HG03460 (cell line): ENCODE data around the gene NLE1.
"Not testable (repeated sequence)": the region's sequence is repeated elsewhere in the genome, so short reads cannot be mapped to it uniquely, and the experiment has no call there.

Source experiments
- ATAC-seq: cut with Tn5 transposase; IDR thresholded peaks from one replicate; pipeline ENCODE4 v1.9.1; 2021; ENCODE audit not compliant: unreplicated experiment

The NLE1 gene

DNA sequence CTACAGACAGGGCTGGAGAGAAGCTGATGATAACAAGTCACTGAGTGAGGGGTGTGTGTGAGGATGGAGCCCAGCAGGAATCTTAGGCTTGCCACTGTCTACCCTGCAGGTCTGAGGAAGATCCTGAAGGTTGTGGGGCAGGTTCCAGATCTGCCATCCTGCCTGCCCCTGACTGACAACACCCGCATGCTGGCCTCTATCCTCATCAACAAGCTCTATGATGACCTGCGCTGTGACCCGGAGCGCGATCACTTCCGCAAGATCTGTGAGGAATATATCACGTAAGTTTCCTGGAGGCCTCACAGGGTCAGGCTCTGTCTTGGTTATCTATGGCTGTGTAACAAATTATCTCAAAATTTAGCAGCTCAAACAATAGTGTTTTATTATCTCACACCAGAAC lies 21.8 kb upstream of the NLE1 start:
- ATAC-seq: no peak

DNA sequence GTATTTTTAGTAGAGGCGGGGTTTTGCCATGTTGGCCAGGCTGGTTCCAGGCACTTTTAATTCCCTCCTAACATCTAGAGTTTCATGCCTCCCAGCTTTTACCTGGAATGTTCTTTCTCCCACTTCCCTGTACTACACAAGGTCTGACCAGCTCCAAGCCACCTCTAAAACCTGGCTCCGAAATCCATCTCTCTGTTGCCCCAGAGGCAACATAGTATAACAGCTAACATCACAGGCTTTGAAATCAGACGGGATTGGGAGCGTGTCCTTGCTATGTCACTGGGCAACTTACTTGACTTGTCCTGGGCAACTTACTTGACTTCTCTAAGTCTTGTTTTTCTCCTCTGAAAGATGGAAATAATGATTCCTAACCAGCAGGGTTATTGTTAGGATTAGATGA lies 20.7 kb upstream of the NLE1 start:
- no peak for ATAC-seq

DNA sequence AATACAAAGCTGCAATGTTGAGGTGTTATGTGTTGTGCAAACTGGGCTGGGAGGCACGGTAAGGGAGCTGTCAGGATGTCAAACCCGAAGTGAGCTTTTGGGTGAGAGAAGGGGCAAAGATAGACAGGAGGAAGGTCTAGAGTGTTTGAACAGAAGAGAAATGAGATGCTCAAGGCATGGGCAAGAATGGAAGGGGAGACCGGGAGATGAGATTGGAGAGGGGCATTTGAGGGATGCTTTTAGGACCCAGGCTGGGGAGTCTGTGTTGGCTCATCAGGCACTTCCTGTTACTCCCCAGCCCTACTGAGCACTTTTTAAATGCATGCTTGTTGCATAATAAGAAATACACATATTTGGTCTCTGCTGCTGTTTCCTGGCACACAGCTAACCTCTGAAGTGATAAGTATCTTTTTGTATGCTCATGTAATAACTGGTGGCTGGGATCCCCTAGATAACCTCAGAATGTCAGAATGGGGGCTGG lies 19.2 kb upstream of the NLE1 start:
- no peak for ATAC-seq

DNA sequence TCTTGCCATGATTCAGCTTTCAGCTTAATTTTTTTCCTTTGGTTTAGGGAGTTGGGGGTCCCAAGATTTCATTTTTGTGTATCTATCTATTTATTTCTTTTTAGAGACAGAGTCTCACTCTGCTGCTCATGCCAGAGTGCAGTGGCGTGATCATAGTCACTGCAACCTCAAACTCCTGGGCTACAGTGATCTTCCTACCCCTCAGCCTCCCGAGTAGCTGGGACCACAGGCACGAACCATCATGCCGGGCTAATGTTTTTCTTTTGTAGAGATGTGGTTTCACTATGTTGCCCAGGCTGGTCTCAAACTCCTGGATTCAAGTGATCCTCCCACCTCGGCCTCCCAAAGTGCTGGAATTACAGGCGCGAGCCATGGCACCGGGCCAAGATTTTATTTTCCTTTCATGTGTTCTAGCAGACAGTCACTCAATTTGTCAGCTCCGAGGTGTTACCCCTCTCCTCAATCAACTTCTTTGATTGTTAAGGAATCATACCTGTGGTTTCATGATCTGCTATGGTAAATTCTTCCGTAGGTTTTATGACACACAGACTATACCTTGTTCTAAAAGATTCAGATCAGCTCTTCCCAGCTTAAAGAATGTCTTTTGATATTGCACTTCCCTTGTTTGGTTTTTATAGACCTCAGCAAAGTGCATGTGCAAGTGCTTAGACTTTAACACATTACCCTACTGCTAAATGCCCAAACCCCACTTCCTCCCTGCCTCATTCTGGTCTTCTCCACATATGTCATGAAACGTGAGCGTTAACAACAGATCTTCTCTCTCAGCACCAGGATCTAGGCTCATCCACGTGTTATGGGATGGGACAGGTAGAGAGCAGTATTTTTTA lies 18.5 kb upstream of the NLE1 start:
- ATAC-seq: no peak

DNA sequence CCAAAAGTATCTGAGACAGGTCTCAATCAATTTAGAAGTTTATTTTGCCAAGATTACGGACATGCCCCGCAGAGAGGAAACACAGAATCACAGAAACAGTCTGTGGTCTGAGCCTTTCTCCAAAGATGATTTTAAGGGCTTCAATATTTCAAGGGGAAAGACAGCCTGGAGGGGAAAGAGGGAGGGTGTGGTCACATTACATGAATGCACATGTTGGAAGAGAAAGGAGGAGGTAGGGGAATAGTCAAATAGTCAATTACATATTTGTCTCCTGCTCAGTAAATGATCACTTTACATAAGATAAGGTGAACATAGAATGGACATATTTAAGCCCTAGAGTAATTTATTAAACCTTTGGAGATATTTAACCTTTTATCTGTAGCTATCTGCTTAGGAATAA lies 17.8 kb upstream of the NLE1 start:
- no peak for ATAC-seq

DNA sequence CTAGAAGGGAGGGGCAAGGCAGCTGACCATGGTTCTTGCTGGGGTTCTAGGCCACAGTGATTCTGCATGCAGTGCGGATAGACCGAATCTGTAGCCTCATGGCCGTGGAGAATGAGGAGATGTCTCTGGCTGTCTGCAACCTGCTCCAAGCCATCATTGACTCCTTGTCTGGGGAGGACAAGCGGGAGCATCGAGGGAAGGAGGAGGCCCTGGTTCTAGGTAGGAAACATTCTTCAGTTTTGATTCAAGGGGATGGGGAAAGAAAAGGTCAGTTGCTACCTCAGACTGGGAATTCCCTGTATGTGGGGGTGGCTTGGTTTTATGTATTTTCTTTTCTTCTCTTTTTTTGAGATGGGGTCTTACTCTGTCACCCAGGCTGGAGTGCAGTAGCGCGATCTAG lies 13.1 kb upstream of the NLE1 start:
- ATAC-seq: no peak

DNA sequence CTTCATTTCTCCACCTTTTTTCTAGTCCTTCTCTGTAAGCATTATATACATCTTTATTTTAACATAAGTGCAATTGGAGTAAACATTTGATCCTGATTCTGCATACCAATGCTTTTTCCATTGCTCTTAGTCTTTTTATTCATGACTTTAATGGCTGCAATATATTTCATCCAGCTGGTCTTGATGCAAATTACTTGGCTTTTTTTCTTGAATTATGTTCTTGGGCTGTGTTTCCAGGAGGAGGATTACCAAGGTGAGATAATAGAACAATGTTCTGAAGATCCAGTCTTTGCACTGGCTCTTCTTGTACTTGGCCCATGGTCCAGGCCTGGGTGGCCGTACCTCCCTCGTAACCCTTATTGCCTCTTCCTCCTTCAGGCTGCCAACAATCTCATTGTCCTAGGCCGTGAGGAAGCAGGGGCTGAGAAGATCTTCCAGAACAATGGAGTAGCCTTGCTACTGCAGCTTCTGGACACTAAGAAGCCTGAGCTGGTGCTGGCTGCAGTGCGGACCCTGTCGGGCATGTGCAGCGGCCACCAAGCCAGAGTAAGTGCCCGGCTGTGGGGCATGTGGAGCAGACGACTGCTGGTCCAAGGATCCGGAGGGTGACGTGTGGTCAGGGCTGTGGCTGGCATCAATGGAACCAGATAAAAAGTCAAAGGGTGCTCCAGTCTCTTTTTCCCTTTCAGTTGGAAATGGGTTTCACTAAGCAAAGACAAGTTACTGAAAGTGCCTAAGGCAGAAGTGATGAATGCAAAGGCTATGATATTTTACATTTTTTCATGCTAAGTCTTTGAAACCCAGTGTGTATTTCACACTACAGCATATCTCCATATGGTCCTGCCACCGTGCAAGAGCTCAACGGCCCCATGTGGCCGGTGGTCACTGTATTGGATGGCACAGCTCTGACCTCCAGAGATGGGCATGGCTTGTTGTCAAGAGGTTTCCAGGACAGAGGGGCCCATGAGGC lies 12.4 kb upstream of the NLE1 start:
- ATAC-seq: no peak

DNA sequence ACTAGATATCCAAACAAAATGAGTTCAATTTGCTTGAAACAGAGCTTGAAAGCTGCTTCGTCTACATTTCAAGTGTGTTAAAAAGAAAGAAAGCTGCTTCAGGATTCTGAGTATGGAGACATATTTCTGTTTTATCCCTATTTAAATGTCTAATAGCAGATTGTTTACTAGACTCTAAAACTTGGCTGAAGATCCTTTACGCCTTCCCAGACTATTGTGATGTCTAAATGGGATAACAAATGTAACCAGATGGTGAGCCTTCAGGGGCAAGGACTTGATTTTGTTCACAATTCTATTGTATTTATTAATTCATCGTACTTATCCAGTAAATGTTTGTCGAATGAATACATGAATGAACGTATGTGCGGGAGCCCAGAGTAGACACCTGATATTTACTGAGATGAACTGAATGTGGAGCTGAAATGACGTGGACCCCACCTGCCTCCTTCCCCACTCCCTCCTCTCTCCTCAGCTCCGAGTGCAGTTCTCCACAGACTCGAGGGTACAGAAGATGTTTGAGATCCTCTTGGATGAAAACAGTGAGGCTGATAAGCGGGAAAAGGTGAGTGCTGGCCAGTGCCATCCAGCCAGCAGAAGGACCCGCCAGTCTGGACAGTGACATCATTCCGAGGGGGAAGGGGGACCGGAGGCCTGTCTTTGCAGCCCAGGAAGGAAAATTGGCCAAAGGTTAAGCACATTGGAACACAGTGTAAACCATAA lies 10.5 kb upstream of the NLE1 start:
- ATAC-seq: no peak

DNA sequence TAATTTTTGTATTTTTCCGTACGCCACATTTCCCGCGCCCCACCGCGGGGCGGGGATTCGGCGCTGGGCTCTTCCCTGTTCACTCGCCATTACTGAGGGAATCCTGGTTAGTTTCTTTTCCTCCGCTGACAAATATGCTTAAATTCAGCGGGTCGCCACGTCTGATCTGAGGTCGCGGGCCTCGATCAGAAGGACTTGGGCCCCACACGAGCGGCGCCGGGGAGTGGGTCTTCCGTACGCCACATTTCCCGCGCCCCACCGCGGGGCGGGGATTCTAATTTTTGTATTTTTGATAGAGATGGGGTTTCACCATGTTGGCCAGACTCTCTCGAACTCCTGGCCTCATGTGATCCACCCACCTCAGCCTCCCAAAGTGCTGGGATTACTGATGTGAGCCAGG lies 9.0 kb upstream of the NLE1 start:
- ATAC-seq: not testable (repeated sequence)

DNA sequence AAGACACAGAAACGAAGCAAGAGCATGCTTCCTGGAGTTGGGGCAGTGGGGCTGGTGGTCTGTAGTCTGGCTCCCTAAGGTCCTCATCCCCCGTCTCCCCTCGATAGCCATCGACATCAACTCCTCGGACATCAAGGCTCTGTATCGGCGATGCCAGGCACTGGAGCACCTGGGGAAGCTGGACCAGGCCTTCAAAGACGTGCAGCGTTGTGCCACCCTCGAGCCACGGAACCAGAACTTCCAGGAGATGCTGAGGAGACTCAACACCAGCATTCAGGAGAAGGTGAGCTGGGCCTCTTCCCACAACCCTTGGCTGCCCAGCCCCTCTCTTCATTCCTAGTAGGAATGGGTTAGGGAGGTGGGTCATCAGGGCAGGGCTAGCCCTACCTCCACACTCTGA lies 7.8 kb upstream of the NLE1 start:
- ATAC-seq: no peak

DNA sequence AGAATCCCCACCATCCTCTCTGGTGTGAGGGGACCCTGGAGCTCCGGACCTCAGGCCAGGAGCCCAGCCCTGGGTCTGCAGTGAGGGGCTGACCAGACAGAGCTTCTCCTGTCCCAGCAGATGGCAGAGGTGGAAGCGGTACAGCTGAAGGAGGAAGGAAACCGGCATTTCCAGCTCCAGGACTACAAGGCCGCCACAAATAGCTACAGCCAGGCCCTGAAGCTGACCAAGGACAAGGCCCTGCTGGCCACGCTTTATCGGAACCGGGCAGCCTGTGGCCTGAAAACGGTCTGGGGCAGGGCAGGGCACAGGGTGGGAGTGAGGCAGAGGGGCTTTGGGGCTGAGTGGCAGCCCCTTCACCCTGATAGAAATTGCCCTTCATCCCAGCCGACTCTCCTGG lies 6.0 kb upstream of the NLE1 start:
- no peak for ATAC-seq

DNA sequence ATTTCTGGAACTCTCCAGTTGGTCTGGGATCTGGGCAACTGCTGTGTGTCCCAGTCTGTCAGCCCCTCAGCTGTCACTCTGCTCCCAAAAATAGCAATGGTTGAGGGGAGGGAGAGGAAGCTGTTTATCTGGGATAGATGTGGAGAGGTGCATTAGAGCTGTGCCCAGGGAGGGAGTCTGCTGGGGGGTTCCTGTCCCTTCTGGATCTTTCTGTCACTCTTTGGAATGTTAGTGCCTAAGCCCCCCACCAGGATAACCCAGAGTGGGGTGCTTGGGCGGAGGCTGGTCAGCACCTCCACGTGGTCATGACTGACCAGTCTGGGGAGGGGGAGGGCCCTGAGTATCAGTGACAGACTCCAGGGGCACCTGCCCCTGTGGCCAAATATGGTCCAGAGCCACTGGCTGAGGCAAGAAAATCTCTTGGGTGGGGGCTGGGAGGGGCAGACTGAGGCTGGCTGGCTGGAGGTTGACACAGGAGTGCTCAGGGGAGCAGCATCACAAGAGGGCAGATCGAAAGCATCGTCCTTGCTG lies 5.3 kb upstream of the NLE1 start, which contains the start of gene UNC45B:
TSS of gene UNC45B (plus strand) at position 443 of the 531 bp plus-strand sequence. CDS start 447 bp downstream, outside the sequence.
- ATAC-seq: no peak

DNA sequence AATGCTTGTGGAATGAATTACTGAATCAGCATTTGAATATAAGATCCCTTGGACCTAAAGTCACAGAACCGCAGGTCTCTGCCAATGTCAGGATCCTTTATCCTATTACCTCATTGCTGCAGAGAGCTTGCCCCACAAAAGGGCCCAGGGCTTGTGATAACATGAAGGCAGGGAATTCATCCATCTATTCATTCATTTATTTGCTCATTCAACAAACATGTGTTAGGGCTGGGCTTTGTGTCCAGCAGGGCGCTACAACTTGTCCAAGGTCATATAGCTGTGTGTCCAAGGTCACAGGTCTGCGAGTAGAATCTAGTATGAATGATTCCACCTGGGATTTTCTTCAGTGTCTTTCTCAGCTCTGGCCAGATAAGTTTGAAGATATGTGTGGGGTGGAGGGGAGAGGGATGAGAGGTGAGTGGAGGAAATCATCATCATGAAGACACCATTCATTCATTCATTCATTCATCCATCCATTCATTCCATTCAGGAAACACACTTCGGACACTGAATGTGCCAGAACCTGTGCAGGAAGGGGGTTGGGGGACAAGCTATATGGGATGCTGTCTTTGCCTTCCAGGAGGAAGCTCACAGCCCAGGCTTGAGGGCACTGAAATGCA lies 4.2 kb upstream of the NLE1 start:
- ATAC-seq: no peak

DNA sequence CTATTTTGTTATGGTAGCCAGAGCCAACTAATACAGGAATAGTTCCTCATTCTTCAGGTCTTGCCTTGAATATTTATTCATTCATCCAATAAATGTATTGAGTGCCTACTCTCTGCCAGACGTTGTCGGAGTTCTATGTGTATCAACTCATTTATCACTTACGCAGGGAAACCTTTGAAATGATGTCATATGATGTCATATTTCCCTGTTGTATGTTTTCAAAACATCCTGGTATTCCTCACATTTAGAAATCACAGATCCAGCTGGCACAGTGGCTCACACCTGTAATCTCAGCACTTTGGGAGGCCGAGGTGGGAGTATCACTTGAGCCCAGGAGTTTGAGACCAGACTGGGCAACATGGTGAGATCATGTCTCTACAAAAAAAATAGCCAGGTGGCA lies 2.7 kb upstream of the NLE1 start:
- no peak for ATAC-seq

DNA sequence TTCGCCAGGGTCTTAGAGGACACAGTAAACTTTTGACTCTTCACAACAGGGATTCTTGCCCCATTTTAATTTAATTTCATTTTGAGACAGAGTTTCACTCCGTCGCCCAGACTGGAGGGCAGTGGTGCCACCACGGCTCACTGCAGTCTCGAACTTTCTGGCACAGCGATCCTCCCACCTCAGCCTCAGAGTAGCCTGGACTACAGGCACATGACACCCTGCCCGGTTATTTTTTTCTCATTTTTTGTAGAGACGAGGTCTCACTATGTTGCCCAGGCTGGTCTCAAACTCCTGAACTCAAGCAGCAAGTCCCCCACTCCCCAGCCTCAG lies 329 bp upstream of the NLE1 start:
- no peak for ATAC-seq

DNA sequence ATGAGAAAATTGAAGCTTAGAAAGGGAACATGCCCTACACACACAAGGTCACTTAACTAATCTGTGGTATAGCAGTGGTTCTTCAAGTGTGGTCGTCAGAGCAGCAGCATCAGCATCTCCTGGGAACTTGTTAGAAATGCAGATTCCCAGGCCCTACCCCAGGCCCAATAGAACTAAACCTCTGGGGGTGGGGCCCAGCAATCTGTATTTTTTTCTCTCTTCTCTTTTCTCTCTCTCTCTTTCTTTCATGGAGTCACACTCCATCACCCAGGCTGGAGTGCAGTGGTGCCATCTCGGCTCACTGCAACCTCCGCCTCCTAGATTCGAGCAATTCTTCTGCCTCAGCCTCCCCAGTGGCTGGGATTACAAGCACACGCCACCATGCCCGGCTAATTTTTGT lies 3.9 kb downstream of the NLE1 start:
- no peak for ATAC-seq

DNA sequence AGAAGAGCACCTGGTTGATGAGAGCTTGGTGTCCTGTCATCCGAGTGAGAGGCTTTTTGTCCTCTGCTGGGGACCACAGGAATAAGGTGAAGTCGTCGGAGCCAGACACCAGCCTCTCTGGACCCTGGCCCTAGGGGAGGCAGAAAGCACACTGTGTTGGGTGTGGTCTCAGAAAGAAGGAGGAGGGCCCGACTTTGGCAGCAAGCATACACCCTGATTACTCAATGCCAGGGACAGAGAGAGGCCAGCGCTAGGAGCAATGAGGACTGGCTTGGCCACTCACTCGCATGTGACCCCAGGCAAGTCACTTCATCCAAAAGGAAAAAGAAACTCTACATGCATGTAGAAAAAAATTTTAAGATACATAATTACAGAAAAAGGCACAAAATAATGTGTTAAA lies 6.8 kb downstream of the NLE1 start:
- no peak for ATAC-seq

DNA sequence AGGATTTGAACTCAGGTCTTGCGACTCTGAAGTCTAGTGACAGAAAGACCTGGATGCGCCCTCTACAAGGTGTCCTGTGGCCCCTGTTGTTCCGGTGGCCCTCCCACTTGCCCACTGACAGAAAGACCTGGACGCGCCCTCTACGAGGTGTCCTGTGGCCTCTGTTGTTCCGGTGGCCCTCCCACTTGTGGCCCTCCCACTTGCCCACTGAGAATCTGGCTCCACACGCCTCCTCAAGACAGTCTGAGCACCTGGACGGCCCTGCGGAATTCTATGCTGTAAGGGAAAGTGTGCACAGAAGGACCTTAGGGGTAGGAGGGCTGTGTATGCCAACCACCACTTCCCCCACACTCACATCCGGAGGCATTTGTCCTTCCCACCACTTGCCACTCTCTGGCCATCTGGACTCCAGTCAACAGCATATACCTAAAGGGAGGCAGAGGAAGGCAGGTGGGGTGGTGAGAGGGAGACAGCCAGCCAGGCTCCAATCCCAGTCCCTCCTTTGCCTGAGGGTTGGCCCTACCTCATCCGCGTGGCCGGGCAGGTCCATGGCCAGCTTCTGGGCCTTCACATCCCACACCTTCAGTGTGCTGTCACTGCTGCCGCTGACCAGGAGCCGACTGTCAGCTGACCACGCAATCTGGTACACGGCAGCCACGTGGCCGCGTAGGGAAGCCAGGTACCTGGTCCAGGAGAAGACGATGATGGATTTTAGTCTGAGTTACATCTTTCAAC lies 9.1 kb downstream of the NLE1 start:
- no peak for ATAC-seq

DNA sequence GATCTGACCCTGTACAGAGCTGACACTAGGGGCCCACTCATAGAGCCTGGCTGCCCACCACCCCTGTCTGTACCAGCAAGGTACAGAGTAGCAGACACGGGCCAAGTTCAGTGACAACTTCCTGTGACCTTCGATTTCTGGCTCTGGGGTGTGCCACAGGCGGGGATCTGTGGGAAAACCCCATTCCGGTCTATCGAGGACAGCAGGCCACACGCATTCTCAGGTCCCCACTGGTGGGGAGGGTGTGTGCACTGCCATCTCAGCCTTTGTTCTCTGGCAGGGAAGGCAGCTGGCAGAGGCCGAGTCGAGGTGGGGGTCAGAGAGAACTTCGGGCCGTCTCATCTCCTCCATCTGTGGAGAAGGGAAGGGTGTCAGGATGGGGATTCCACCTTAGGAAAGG lies 10.0 kb downstream of the NLE1 start:
- no peak for ATAC-seq

DNA sequence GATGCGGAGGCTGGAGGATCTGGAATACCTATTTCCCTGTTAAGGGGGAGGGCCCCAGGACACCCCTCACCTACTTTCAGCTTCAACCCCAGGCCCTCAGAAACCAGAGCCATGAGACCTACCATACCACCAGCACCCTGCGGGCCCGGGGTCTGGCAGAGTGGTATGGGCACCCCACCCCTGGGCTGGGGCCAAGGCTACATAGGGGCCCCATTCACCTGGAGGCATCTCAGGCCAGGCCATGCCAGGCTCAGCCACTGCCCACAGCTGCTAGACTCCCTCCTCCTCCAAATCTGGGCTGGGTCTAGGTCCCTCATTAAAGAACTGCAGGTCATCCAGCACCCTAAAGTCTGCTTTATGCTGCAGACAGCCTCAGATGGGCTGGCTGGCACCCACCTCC lies 11.7 kb downstream of the NLE1 start:
- no peak for ATAC-seq
